ENCODE measurements around the gene NECAB3. TPM values are rescaled to one million over a fixed set of nuclear protein-coding genes. Genes with fewer than 3 reads are reported as not detected.

NECAB3 gene
- total and polyA plus RNA-seq, 2 of the 13 experiments (the other 11 are each of a cell fraction or from before 2014, with no cell fraction given), result 61.5 to 65.5 TPM

DNA sequence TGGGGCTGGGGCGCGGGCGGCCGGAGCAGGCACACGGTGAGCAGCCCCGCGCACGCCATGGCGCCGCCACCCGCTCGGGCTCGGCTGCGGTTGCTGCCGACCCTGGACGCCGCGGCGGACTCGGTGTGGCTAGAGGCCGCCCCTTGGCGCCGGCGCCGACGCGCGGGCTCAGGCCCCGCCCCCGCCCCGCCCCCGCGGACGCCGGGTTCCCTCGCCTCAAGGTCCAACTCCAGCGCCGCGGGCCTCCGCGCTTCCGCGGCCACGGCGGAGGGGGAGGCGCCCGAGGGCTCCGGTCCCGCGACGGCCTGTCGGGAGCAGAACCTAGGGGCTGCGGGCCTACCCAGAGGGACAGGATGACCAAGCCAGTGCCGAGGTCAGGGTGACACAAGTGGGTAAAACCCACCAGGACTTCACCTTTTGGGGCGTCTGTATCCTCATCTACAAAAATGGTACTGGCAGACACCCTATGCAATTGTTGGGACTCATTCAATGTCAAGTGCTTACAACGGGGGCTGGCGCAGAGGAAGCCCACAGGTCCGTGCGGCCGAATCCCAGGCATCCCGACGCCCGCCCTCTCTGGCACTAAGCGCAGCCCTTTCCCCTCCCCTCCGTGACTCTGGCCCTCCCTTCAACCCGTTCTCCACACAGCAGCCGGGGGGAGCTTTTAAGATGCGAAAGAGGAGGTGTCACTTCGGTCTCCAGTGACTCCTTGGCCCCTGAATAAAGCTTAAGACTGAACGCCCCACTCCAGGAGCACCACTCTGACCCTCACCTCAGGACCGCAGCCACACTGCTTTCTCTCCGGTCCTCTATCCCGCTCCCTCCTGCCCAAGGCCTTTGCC is at the start of gene NECAB3 (continued):
- no peak for TF ChIP-seq ZFP36L2 (CRISPR knock-in tag; IDR thresholded peaks at IDR 0.05)
- peak; percentile 74; the same call in 1 of the 2 replicates for TF ChIP-seq IRX3 (CRISPR knock-in tag; IDR thresholded peaks at IDR 0.05; ENCODE audit: borderline replicate concordance, low read depth)
- peak; percentile 16 for TF ChIP-seq STAG1 (CRISPR knock-in tag; IDR thresholded peaks at IDR 0.05)
- TF ChIP-seq, protein P1, sequence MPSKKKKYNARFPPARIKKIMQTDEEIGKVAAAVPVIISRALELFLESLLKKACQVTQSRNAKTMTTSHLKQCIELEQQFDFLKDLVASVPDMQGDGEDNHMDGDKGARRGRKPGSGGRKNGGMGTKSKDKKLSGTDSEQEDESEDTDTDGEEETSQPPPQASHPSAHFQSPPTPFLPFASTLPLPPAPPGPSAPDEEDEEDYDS (CRISPR knock-in tag; IDR thresholded peaks at IDR 0.05), result no peak
- no peak; the same call in 1 of the 2 replicates for TF ChIP-seq DPF2 (CRISPR knock-in tag; IDR thresholded peaks at IDR 0.05; ENCODE audit: borderline replicate concordance, low read depth)
- peak; percentile 18; the same call in 1 of the 2 replicates for TF ChIP-seq ZNF839 (CRISPR knock-in tag; IDR thresholded peaks at IDR 0.05; ENCODE audit: borderline replicate concordance)
- TF ChIP-seq, protein P2, sequence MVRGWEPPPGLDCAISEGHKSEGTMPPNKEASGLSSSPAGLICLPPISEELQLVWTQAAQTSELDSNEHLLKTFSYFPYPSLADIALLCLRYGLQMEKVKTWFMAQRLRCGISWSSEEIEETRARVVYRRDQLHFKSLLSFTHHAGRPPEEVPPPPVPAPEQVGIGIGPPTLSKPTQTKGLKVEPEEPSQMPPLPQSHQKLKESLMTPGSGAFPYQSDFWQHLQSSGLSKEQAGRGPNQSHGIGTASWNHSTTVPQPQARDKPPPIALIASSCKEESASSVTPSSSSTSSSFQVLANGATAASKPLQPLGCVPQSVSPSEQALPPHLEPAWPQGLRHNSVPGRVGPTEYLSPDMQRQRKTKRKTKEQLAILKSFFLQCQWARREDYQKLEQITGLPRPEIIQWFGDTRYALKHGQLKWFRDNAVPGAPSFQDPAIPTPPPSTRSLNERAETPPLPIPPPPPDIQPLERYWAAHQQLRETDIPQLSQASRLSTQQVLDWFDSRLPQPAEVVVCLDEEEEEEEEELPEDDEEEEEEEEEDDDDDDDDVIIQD (CRISPR knock-in tag; IDR thresholded peaks at IDR 0.05; ENCODE audit: low read depth), result no peak
- TF ChIP-seq MEIS2 (CRISPR knock-in tag; IDR thresholded peaks at IDR 0.05), result peak; percentile 83
- no peak; the same call in 1 of the 2 replicates for TF ChIP-seq SMAD1 (CRISPR knock-in tag; IDR thresholded peaks at IDR 0.05; ENCODE audit: borderline replicate concordance, low read depth)
- no peak for TF ChIP-seq GATAD2A (CRISPR knock-in tag; IDR thresholded peaks at IDR 0.05)
- no peak for TF ChIP-seq ZNF557 (CRISPR knock-in tag; IDR thresholded peaks at IDR 0.05)
- TF ChIP-seq, protein P3, sequence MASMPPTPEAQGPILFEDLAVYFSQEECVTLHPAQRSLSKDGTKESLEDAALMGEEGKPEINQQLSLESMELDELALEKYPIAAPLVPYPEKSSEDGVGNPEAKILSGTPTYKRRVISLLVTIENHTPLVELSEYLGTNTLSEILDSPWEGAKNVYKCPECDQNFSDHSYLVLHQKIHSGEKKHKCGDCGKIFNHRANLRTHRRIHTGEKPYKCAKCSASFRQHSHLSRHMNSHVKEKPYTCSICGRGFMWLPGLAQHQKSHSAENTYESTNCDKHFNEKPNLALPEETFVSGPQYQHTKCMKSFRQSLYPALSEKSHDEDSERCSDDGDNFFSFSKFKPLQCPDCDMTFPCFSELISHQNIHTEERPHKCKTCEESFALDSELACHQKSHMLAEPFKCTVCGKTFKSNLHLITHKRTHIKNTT (CRISPR knock-in tag; IDR thresholded peaks at IDR 0.05), result 0 out of 2 replicates have a peak, but pooled peaks have one; percentile 43
- peak; percentile 67 for TF ChIP-seq BCL6 (CRISPR knock-in tag; IDR thresholded peaks at IDR 0.05)
- TF ChIP-seq HHEX (CRISPR knock-in tag; IDR thresholded peaks at IDR 0.05), result no peak
- TF ChIP-seq ARHGAP35 (CRISPR knock-in tag; IDR thresholded peaks at IDR 0.05; ENCODE audit: borderline replicate concordance), result no peak; the same call in 1 of the 2 replicates
- TF ChIP-seq, protein P4, sequence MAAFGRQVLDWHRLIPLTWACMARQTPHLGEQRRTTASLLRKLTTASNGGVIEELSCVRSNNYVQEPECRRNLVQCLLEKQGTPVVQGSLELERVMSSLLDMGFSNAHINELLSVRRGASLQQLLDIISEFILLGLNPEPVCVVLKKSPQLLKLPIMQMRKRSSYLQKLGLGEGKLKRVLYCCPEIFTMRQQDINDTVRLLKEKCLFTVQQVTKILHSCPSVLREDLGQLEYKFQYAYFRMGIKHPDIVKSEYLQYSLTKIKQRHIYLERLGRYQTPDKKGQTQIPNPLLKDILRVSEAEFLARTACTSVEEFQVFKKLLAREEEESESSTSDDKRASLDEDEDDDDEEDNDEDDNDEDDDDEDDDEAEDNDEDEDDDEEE (CRISPR knock-in tag; IDR thresholded peaks at IDR 0.05), result peak; percentile 77; the same call in 1 of the 2 replicates
- TF ChIP-seq, protein P5, sequence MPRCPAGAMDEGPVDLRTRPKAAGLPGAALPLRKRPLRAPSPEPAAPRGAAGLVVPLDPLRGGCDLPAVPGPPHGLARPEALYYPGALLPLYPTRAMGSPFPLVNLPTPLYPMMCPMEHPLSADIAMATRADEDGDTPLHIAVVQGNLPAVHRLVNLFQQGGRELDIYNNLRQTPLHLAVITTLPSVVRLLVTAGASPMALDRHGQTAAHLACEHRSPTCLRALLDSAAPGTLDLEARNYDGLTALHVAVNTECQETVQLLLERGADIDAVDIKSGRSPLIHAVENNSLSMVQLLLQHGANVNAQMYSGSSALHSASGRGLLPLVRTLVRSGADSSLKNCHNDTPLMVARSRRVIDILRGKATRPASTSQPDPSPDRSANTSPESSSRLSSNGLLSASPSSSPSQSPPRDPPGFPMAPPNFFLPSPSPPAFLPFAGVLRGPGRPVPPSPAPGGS (CRISPR knock-in tag; IDR thresholded peaks at IDR 0.05), result peak; percentile 86; the same call in 1 of the 2 replicates
- TF ChIP-seq ELF4 (CRISPR knock-in tag; IDR thresholded peaks at IDR 0.05; ENCODE audit: borderline replicate concordance), result no peak
- TF ChIP-seq, protein P6, sequence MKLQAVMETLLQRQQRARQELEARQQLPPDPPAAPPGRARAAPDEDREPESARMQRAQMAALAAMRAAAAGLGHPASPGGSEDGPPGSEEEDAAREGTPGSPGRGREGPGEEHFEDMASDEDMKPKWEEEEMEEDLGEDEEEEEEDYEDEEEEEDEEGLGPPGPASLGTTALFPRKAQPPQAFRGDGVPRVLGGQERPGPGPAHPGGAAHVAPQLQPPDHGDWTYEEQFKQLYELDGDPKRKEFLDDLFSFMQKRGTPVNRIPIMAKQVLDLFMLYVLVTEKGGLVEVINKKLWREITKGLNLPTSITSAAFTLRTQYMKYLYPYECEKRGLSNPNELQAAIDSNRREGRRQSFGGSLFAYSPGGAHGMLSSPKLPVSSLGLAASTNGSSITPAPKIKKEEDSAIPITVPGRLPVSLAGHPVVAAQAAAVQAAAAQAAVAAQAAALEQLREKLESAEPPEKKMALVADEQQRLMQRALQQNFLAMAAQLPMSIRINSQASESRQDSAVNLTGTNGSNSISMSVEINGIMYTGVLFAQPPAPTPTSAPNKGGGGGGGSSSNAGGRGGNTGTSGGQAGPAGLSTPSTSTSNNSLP (IDR thresholded peaks at IDR 0.05; ENCODE audit: low read depth, low read length), result no peak
- TF ChIP-seq SIX1 (CRISPR knock-in tag; IDR thresholded peaks at IDR 0.05; ENCODE audit: borderline replicate concordance), result 0 out of 2 replicates have a peak, but pooled peaks have one; percentile 18
- no peak for TF ChIP-seq ZNF30 (CRISPR knock-in tag; IDR thresholded peaks at IDR 0.05)
